OCI-LY7 (cell line): Measurements from ENCODE around the gene HOXA4. TPM values are rescaled to one million over a fixed set of nuclear protein-coding genes. Genes with fewer than 3 reads are reported as not detected.

ENCODE experiments used
- BruUV-seq: library from RNA; stranded (reverse); fragments of 400-500 nt; replicated peaks from 2 replicates; lab custom pipeline; 2021; lab: Mats Ljungman, UMichigan
- CTCF ChIA-PET: fragments of 300-600 bp; sonication (Branson Sonifier 250); formaldehyde crosslinking; loops from one replicate; lab custom pipeline; 2022; ENCODE audit warnings: antibody characterized with exemption; ENCODE audit not compliant: unreplicated experiment; lab: Charles Lee
- POLR2A ChIA-PET: fragments of 300-600 bp; sonication (Branson Sonifier 250); formaldehyde crosslinking; loops from one replicate; lab custom pipeline; 2022; ENCODE audit warnings: antibody characterized with exemption; lab: Charles Lee
- DNase-seq: peaks from one replicate; pipeline ENCODE4 v3.0.0-alpha.2; 2015; ENCODE audit warnings: low spot score
- H2AFZ ChIP-seq: fragments of 200-600 bp; sonication (generic), shearing (Covaris generic); 2 replicates; pipeline ENCODE4 v1.6.1; 2014; ENCODE audit warnings: mild to moderate bottlenecking, antibody characterized with exemption, low read length, moderate library complexity
- H3K27ac ChIP-seq: fragments of 200-600 bp; sonication (generic); 2 replicates; pipeline ENCODE4 v1.5.1; 2014; ENCODE audit warnings: mixed run types, low read depth, mild to moderate bottlenecking, moderate library complexity, low read length, inconsistent platforms; ENCODE audit not compliant: poor library complexity, severe bottlenecking
- H3K36me3 ChIP-seq: fragments of 200-600 bp; sonication (generic); 2 replicates; pipeline ENCODE4 v1.6.1; 2014; ENCODE audit warnings: mild to moderate bottlenecking, antibody characterized with exemption, low read length, moderate library complexity, mixed read lengths; ENCODE audit not compliant: insufficient read depth
- H3K4me1 ChIP-seq: fragments of 200-600 bp; sonication (generic); 2 replicates; pipeline ENCODE4 v1.5.1; 2014; ENCODE audit warnings: mild to moderate bottlenecking, low read length; ENCODE audit not compliant: insufficient read depth, poor library complexity, severe bottlenecking
- H3K4me2 ChIP-seq: fragments of 200-600 bp; sonication (generic); 2 replicates; pipeline ENCODE4 v1.6.1; 2014; ENCODE audit warnings: mild to moderate bottlenecking, low read length
- H3K4me3 ChIP-seq: fragments of 200-600 bp; sonication (generic); 2 replicates; pipeline ENCODE4 v1.5.1; 2014; ENCODE audit warnings: mild to moderate bottlenecking, low read depth, low read length; ENCODE audit not compliant: poor library complexity, severe bottlenecking
- H3K79me2 ChIP-seq: fragments of 200-600 bp; sonication (generic); 2 replicates; pipeline ENCODE4 v1.6.1; 2016; ENCODE audit warnings: low read depth, mild to moderate bottlenecking, low read length, moderate library complexity, mixed read lengths; ENCODE audit not compliant: insufficient read depth
- H3K9me2 ChIP-seq: fragments of 200-600 bp; sonication (generic); 2 replicates; pipeline ENCODE4 v1.6.1; 2016; ENCODE audit warnings: mild to moderate bottlenecking, low read length, mixed read lengths; ENCODE audit not compliant: insufficient read depth
- H3K9me3 ChIP-seq: fragments of 200-600 bp; sonication (generic); 2 replicates; pipeline ENCODE4 v1.6.1; 2014; ENCODE audit warnings: mild to moderate bottlenecking, mixed run types, low read length, mixed read lengths
- H4K20me1 ChIP-seq: fragments of 200-600 bp; sonication (generic); 2 replicates; pipeline ENCODE4 v1.6.1; 2014; ENCODE audit warnings: mild to moderate bottlenecking, antibody characterized with exemption, low read length, moderate library complexity, mixed read lengths; ENCODE audit not compliant: insufficient read depth
- EZH2phosphoT487 ChIP-seq: fragments of 200-600 bp; sonication (generic); IDR thresholded peaks from 2 replicates; pipeline ENCODE4 v1.6.1; 2018; ENCODE audit warnings: low read depth, borderline replicate concordance, mild to moderate bottlenecking, mixed run types, antibody characterized with exemption, low read length, moderate library complexity, mixed read lengths
- intact Hi-C: fragments of 100-400 bp; cut with micrococcal nuclease; formaldehyde crosslinking; loops from one replicate; pipeline ENCODE4 v1.10.0; 2022; ENCODE audit not compliant: unreplicated experiment
- total RNA-seq, 2 experiments: library from RNA; depleted of rRNA in 1 of 2; stranded (reverse); fragments of >200 nt in 1 of 2; shearing (Covaris generic) in 1 of 2; gene quantifications; 2 replicates each; pipeline ENCODE4 v1.2.3, GENCODE V29; 2014 to 2022
- TF ChIP-seq, protein P1 (sequence below): fragments of 200-600 bp; sonication (generic); conservative IDR thresholded peaks from 2 replicates; pipeline ENCODE4 v1.5.1; 2014; ENCODE audit warnings: mild to moderate bottlenecking, antibody characterized with exemption, low read length, moderate library complexity, mixed read lengths

HOXA4 gene
- total RNA-seq, 2 experiments from 2014 or later = 2.0 TPM; not detected in 1

DNA sequence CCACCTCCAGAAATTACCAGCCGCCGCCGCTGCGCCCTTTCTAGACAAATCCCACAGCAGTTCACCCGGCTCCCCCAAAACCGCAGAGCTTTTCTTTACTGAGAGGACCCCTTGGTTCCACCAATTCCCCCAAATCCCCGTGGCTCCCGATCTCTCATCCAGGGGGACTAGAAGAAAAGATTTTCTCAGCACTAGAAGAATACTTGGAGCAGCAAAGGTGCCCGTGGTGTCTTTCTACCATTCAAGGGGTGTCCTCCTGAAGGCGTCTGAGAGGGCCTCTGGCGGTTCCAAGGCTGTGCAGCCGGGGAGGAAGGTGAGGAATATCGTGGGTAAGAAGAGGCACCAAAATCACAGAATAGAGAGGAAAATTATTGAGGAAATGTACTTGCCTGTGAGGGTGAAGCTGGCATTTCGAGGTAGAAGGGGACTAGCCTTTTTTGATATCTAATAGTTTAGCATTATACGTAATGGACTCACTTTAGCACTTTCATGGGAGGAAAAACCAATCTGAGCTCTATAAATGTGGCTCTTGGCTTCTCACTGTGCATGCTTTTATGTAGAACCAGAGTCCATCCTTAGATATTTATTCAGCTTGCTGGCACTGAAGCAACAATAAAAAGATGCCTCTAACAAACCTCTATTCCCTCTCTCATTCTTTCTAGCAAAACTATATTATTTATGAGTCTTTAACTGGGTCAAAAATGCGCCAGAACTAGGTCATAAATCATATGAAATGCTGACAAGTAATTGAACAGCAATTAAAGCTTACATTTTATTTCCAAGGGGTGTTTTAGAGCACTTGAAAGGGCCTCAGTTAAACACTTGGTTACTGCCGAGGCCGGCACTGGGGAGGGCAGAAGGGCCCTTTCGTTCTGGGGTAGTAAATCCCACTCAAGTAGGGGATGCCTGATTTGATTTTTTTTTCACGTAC is 14.3 kb downstream of the HOXA4 start:
- DNase-seq = no peak
- ChIA-PET POLR2A (no interaction called here), CTCF (no interaction called here)
- TF ChIP-seq, protein P1, sequence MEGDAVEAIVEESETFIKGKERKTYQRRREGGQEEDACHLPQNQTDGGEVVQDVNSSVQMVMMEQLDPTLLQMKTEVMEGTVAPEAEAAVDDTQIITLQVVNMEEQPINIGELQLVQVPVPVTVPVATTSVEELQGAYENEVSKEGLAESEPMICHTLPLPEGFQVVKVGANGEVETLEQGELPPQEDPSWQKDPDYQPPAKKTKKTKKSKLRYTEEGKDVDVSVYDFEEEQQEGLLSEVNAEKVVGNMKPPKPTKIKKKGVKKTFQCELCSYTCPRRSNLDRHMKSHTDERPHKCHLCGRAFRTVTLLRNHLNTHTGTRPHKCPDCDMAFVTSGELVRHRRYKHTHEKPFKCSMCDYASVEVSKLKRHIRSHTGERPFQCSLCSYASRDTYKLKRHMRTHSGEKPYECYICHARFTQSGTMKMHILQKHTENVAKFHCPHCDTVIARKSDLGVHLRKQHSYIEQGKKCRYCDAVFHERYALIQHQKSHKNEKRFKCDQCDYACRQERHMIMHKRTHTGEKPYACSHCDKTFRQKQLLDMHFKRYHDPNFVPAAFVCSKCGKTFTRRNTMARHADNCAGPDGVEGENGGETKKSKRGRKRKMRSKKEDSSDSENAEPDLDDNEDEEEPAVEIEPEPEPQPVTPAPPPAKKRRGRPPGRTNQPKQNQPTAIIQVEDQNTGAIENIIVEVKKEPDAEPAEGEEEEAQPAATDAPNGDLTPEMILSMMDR = no peak
- TF ChIP-seq EZH2phosphoT487 = no peak
- H3K79me2 ChIP-seq = no peaks in the 10 kb centered on the region
- H3K4me2 ChIP-seq = no peak overlapping the region
- H3K4me3 ChIP-seq = no peak overlapping the region
- no peak overlapping the region for H2AFZ ChIP-seq
- intact Hi-C loops = no loop called here
- no peaks in the 10 kb centered on the region for H3K36me3 ChIP-seq
- BruUV-seq = no TSS peak
- no peaks in the 10 kb centered on the region for H3K4me1 ChIP-seq
- H3K9me2 ChIP-seq = no peaks in the 10 kb centered on the region
- H3K9me3 ChIP-seq = no peaks in the 10 kb centered on the region
- H3K27ac ChIP-seq = no peak overlapping the region
- no peaks in the 10 kb centered on the region for H4K20me1 ChIP-seq

GRCh38 chr7:27115221-27116026 is 15.1 kb downstream of the HOXA4 start:
- Histone ChIP-seq H3K4me3 (no peak overlapping the region), H4K20me1 (no peaks in the 10 kb centered on the region), H3K79me2 (no peaks in the 10 kb centered on the region), H3K4me1 (no peaks in the 10 kb centered on the region), H3K9me2 (no peaks in the 10 kb centered on the region), H3K27ac (no peak overlapping the region), H3K36me3 (no peaks in the 10 kb centered on the region), H3K9me3 (no peaks in the 10 kb centered on the region), H3K4me2 (no peak overlapping the region), H2AFZ (no peak overlapping the region)
- TF ChIP-seq, protein P1 = no peak
- no peak for TF ChIP-seq EZH2phosphoT487
- intact Hi-C loops = no loop called here
- POLR2A ChIA-PET = no interaction called here
- BruUV-seq = no TSS peak
- CTCF ChIA-PET = no interaction called here
- no peak for DNase-seq
